ENCODE data around the gene ITPK1.

GRCh38 chr14:93090826-93091555 lies 24.7 kb downstream of the ITPK1 start:
- TF ChIP-seq EZH2 (IDR thresholded peaks at IDR 0.05) (no peak), POLR2AphosphoS5 (IDR thresholded peaks at IDR 0.05; ENCODE audit: borderline replicate concordance, low read depth, low read length) (no peak)

Measured in SK-N-MC (cell line).